Globus pallidus (tissue), 1 donor: ENCODE data around the gene RASL10B.

ENCODE experiments used
- DNase-seq: peaks from one replicate; pipeline ENCODE4 v3.0.0-alpha.2; 2015; ENCODE audit warnings: low spot score

Gene RASL10B

DNA sequence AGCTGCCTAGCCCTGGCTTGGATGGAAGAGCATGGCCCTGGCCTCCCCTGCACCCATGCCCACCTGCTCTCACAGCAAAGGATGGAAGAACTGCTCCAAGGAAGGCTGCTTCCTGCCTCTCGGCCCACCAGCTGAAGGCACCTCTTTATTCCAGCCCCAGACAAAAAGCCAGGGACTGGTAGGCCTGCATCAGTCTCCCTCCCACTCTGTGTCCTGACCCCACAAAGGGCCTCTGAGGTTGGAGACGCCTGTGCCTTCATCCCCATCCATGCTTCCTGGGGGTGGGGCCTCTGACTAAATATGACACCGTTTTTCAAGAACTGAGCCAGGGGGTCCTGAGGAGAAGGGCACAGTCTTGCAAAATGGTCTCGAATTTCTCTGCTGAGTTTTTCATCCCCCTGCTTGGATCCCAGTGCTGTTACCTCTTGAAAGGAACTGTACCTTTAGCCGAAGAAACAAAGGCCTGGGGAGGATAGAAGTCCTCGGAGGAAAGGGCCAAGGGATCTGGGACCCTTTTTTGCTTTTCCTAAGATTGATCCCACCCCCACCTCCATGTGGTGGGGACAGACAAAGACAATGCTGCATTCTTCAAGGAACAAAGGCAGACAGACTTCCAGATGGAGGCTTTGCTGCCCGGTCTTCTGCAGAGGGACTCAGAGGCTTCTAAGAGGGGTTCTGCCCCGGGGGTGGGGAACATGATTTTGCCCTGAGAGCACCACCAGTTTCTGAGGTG lies 34.5 kb downstream of the RASL10B start:
- DNase-seq, result no peak

DNA sequence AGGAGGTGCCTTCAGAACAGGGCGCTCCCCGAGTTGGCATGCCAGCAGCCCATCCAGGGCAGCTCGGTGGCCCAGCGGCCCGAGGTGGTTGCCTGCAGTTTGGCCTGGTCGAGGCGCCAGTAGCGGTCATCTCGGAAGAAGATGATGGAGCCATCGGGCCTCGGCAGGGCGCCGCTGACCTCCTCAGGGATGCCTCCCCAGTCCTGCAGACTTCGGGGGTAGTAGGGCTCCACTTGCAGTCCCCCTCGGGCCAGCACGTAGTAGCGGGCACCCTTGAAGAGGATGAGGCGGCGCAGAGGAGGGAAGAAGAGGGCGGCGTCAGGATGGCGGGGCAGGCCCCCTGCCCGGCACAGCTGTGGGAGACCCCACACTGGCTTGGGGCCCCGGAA lies 35.0 kb downstream of the RASL10B start:
- no peak for DNase-seq

GRCh38 chr17:35766903-35767510 lies 35.6 kb downstream of the RASL10B start:
- DNase-seq, result peak; percentile 11

- no peak for DNase-seq
Observed at GRCh38 chr17:35768797-35769196, 37.4 kb downstream of the RASL10B start.

DNA sequence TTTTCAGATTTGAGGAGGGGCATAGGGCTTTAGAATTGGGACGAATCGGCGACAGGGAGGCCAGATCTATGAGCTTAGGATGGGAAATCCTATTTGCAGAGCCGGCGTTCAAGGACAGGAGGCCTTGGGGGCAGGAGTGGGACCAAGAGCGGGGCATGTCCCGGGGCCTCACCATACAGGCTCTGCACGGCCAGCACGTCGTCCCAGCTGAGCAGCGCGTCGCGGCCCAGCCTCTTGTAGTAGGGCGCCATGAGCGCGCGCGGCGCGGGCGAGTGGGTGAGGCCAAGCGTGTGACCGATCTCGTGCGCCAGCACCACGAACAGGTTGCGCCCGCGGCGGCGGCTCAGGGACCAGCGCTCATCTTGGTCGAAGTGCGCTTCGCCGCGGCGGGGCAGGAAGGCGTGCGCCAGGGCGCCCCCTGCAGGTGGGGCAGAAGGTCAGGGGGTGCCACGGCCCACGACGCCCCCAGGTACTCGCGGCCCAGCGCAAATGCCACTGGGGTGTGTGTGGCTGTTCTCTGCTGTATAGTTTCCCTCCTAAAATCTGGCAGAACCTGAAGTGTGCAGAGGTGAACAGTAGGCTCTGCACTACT lies 38.6 kb downstream of the RASL10B start:
- no peak for DNase-seq

- DNase-seq, result no peak
Observed at GRCh38 chr17:35773129-35773528, 41.7 kb downstream of the RASL10B start.

- DNase-seq, result no peak
Observed at GRCh38 chr17:35773679-35774425, 42.4 kb downstream of the RASL10B start.

DNA sequence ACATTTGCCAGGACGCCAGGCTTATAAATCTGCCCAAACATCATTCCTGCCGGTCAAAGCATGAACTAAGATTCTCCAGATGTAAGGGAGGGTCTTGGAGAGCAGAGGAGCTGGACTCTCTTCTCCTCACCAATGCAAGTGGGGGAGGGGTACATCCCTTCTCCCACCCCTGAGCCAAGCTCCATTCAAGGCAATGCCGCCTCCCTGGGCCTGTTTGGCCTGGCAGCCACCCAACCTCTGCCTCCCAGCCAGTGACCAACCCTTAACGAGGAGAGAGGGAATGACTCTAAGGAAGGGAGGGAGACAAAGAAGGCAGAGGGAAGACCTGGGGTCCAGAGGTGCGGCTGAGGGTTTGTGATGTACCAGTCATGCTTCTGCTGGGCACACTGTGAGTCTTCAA lies 43.1 kb downstream of the RASL10B start:
- DNase-seq, result peak; percentile 48

DNA sequence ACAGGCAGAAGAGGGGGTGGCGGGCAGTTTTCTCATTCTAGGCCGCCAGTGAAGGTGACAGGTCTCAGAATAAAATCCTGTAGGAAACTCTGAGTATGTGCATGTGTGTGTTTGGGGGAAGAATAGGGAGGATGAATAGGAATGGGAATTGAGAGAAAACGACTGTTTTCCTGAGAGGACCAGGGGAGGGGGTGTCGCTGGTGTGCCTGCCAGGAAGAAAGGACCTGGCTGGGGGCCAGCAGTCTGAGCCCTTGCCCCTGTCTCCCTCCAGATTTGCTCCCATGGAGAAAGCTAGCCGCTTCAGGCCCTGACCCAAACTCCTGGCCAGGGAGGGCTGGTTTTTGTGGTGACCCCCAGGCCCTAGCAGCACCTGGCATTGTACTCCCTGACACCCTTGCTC lies 43.6 kb downstream of the RASL10B start:
- no peak for DNase-seq

DNA sequence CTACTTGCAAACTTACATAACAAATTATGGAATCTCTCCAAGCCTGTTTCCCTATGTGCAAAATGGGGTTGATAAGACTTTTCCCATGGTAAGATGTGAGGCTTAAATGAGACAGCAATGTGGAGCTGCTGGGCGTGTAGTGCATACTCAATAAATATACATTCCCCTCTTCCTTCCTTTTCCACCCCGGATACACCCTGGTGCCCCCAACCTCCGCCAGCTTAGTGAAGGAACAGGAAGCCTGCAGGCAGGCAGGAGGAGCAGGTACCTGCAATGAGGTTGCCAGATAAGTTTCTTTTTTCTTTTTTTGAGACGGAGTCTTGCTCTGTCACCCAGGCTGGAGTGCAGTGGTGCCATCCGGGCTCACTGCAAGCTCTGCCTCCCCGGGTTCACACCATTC lies 44.1 kb downstream of the RASL10B start:
- no peak for DNase-seq

DNA sequence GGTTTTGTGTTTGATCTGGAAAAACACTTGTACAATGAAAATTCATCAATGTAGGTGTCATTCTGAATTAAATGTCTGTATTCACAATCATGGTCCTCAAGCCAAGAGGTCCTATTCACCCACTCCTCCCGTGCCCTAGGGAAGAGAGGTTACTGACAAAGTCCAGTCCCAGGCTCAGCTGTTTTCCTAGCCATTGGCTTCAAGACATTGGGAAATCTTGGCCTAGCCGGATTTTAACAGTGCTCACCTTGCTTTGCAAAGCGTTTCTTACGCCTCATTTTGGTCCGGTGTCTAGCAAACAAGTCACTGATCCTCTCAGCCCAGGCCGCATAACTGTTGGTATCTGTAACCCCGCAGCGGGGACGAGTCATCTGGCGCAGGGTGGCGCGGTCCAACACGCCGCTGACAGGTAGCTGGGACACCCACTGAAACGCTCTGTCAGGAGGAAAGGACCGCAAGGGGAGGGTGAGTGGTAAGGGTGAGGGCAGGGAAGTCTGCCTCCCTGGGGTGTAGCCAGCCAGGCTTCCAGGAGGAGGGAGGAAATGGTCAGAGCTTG lies 47.3 kb downstream of the RASL10B start:
- no peak for DNase-seq

GRCh38 chr17:35780950-35781349 lies 49.5 kb downstream of the RASL10B start:
- DNase-seq, result no peak

- no peak for DNase-seq
Observed at GRCh38 chr17:35784895-35785294, 53.5 kb downstream of the RASL10B start.

GRCh38 chr17:35786941-35787432 lies 55.5 kb downstream of the RASL10B start:
- no peak for DNase-seq

GRCh38 chr17:35788477-35789368 lies 57.3 kb downstream of the RASL10B start:
- DNase-seq, result no peak

GRCh38 chr17:35790841-35791240 lies 59.4 kb downstream of the RASL10B start:
- DNase-seq, result no peak

DNA sequence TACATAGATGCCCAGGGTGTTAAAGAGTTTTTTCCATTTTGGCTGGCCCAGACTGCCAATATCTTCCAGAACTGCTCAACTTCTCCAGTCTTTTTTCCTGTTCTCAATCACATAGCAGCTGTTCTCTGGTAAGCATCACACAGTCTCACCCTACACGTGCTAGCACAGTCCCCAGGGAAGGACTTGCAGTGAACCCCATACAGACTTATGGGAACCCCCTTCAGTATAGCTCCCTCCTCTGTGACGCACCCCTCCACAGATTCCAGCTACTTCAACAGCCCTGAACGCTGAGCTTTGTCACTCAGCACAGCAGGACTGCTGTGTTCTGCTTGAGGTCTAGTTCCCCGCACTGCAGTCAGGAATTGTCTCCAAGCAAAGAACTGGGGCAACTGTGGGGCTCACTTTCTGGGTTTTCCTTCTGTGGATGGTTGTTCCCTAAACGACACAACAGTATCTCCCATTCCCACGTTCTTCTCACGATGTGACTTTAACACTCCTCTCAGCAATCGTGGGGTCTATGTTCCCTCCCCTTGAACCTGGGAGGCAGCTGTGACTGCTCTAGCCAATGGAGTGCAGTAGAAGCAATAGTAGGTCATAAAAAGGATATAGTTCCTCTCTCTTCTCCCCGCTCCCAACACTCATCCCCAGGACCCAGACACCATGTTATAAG lies 60.4 kb downstream of the RASL10B start:
- no peak for DNase-seq
